Measurements from ENCODE around the gene TNRC6C.

TNRC6C gene

GRCh38 chr17:78129351-78130089 lies 171.0 kb downstream of the TNRC6C start:
- no peaks in the 10 kb centered on the region for H3K36me3 ChIP-seq (ENCODE audit: insufficient read depth, low read length)
- no peak overlapping the region; the same call in 1 of the 2 replicates for H3K9ac ChIP-seq (ENCODE audit: low read depth, low read length)
- no peaks in the 10 kb centered on the region for H3K9me3 ChIP-seq (ENCODE audit: control insufficient read depth, insufficient read depth, low read length)
- peaks cover 38% of the 10 kb centered on the region; the same call in 1 of the 2 replicates for H3K4me1 ChIP-seq (ENCODE audit: insufficient read depth, low read length)

GRCh38 chr17:78130090-78130436 lies 171.6 kb downstream of the TNRC6C start:
- H3K4me1 ChIP-seq (ENCODE audit: insufficient read depth, low read length) = peaks cover 38% of the 10 kb centered on the region; the same call in 1 of the 2 replicates
- no peak overlapping the region for H3K9ac ChIP-seq (ENCODE audit: low read depth, low read length)
- no peaks in the 10 kb centered on the region for H3K36me3 ChIP-seq (ENCODE audit: insufficient read depth, low read length)
- no peaks in the 10 kb centered on the region for H3K9me3 ChIP-seq (ENCODE audit: control insufficient read depth, insufficient read depth, low read length)

- peak within 1 kb of the TSS; percentile 45; the same call in 1 of the 2 replicates for H3K9ac ChIP-seq (ENCODE audit: low read depth, low read length)
Measured at GRCh38 chr17:78130437-78131101, 172.1 kb downstream of the TNRC6C start, which contains the start of gene TMC8. Gene TMC8, plus strand, starts transcription at chr17:78130771. Its CDS starts 818 bp downstream, at chr17:78131589.

GRCh38 chr17:78131172-78132083 lies 172.9 kb downstream of the TNRC6C start:
- peaks cover 38% of the 10 kb centered on the region; the same call in 1 of the 2 replicates for H3K4me1 ChIP-seq (ENCODE audit: insufficient read depth, low read length)
- H3K36me3 ChIP-seq (ENCODE audit: insufficient read depth, low read length) = no peaks in the 10 kb centered on the region
- H3K9ac ChIP-seq (ENCODE audit: low read depth, low read length) = peak overlapping the region; percentile 45; the same call in 1 of the 2 replicates
- H3K9me3 ChIP-seq (ENCODE audit: control insufficient read depth, insufficient read depth, low read length) = no peaks in the 10 kb centered on the region

More at GRCh38 chr17:78130437-78131101, 172.1 kb downstream of the TNRC6C start, which contains the start of gene TMC8:
- H3K9me3 ChIP-seq (ENCODE audit: control insufficient read depth, insufficient read depth, low read length) = no peaks in the 10 kb centered on the region
- peaks cover 38% of the 10 kb centered on the region; the same call in 1 of the 2 replicates for H3K4me1 ChIP-seq (ENCODE audit: insufficient read depth, low read length)
- H3K36me3 ChIP-seq (ENCODE audit: insufficient read depth, low read length) = no peaks in the 10 kb centered on the region

GRCh38 chr17:78132084-78132676 lies 173.7 kb downstream of the TNRC6C start:
- Histone ChIP-seq H3K4me1 (ENCODE audit: insufficient read depth, low read length) (peaks cover 31% of the 10 kb centered on the region; the same call in 1 of the 2 replicates), H3K9ac (ENCODE audit: low read depth, low read length) (peak overlapping the region; percentile 45; the same call in 1 of the 2 replicates), H3K9me3 (ENCODE audit: control insufficient read depth, insufficient read depth, low read length) (no peaks in the 10 kb centered on the region), H3K36me3 (ENCODE audit: insufficient read depth, low read length) (no peaks in the 10 kb centered on the region)

- Histone ChIP-seq H3K4me1 (ENCODE audit: insufficient read depth, low read length) (peaks cover 36% of the 10 kb centered on the region; the same call in 1 of the 2 replicates), H3K9ac (ENCODE audit: low read depth, low read length) (no peak overlapping the region), H3K9me3 (ENCODE audit: control insufficient read depth, insufficient read depth, low read length) (no peaks in the 10 kb centered on the region), H3K36me3 (ENCODE audit: insufficient read depth, low read length) (no peaks in the 10 kb centered on the region)
Measured at GRCh38 chr17:78132767-78133178, 174.3 kb downstream of the TNRC6C start.

GRCh38 chr17:78133179-78133951 lies 174.9 kb downstream of the TNRC6C start:
- Histone ChIP-seq H3K9ac (ENCODE audit: low read depth, low read length) (no peak overlapping the region), H3K9me3 (ENCODE audit: control insufficient read depth, insufficient read depth, low read length) (no peaks in the 10 kb centered on the region), H3K36me3 (ENCODE audit: insufficient read depth, low read length) (no peaks in the 10 kb centered on the region), H3K4me1 (ENCODE audit: insufficient read depth, low read length) (peaks cover 39% of the 10 kb centered on the region; the same call in 1 of the 2 replicates)

GRCh38 chr17:78133971-78134898 lies 175.7 kb downstream of the TNRC6C start:
- Histone ChIP-seq H3K9me3 (ENCODE audit: control insufficient read depth, insufficient read depth, low read length) (no peaks in the 10 kb centered on the region), H3K36me3 (ENCODE audit: insufficient read depth, low read length) (no peaks in the 10 kb centered on the region), H3K4me1 (ENCODE audit: insufficient read depth, low read length) (peaks cover 44% of the 10 kb centered on the region; the same call in 1 of the 2 replicates), H3K9ac (ENCODE audit: low read depth, low read length) (no peak overlapping the region)

- no peaks in the 10 kb centered on the region for H3K36me3 ChIP-seq (ENCODE audit: insufficient read depth, low read length)
- H3K4me1 ChIP-seq (ENCODE audit: insufficient read depth, low read length) = peaks cover 40% of the 10 kb centered on the region; the same call in 1 of the 2 replicates
- no peak overlapping the region for H3K9ac ChIP-seq (ENCODE audit: low read depth, low read length)
- H3K9me3 ChIP-seq (ENCODE audit: control insufficient read depth, insufficient read depth, low read length) = no peaks in the 10 kb centered on the region
Measured at GRCh38 chr17:78134899-78135385, 176.4 kb downstream of the TNRC6C start.

GRCh38 chr17:78135858-78136500 lies 177.5 kb downstream of the TNRC6C start:
- Histone ChIP-seq H3K9me3 (ENCODE audit: control insufficient read depth, insufficient read depth, low read length) (no peaks in the 10 kb centered on the region), H3K9ac (ENCODE audit: low read depth, low read length) (no peak overlapping the region), H3K4me1 (ENCODE audit: insufficient read depth, low read length) (peaks cover 33% of the 10 kb centered on the region; the same call in 1 of the 2 replicates), H3K36me3 (ENCODE audit: insufficient read depth, low read length) (no peaks in the 10 kb centered on the region)

- Histone ChIP-seq H3K9ac (ENCODE audit: low read depth, low read length) (no peak overlapping the region), H3K36me3 (ENCODE audit: insufficient read depth, low read length) (no peaks in the 10 kb centered on the region), H3K4me1 (ENCODE audit: insufficient read depth, low read length) (peaks cover 42% of the 10 kb centered on the region; the same call in 1 of the 2 replicates), H3K9me3 (ENCODE audit: control insufficient read depth, insufficient read depth, low read length) (no peaks in the 10 kb centered on the region)
Measured at GRCh38 chr17:78137392-78138203, 179.1 kb downstream of the TNRC6C start.

Data from ES-I3 (cell line).